A549 (cell line): Measurements from ENCODE around the gene GALNTL6.

Experiments used
- CEBPB ChIP-seq, 2 experiments: fragments of >200 bp in 1 of 2; sonication (Bioruptor Twin) in 1 of 2; formaldehyde crosslinking in 1 of 2; IDR thresholded peaks; 2 replicates each; pipeline ENCODE4 v1.6.1; 2012 to 2016
- CHD2 ChIP-seq: fragments of 150-350 bp; IDR thresholded peaks from 2 replicates; pipeline ENCODE4 v1.6.1; 2014; ENCODE audit warnings: low read length; ENCODE audit not compliant: partially characterized antibody
- EHMT2 ChIP-seq: fragments of 200-600 bp; sonication (generic); IDR thresholded peaks from 2 replicates; pipeline ENCODE4 v1.6.1; 2016; ENCODE audit warnings: antibody characterized with exemption, low read depth, mild to moderate bottlenecking, moderate library complexity
- EP300 ChIP-seq, 2 experiments: fragments of >200 bp; sonication (Bioruptor Twin); formaldehyde crosslinking; IDR thresholded peaks; 2 replicates in 1 of 2; 3 replicates in 1 of 2; pipeline ENCODE4 v1.6.1; 2016 to 2017
- HDAC2 ChIP-seq: fragments of 200-600 bp; sonication (generic); IDR thresholded peaks from 2 replicates; pipeline ENCODE4 v1.6.1; 2016
- KDM5A ChIP-seq: fragments of 200-600 bp; sonication (generic); IDR thresholded peaks from 2 replicates; pipeline ENCODE4 v1.6.1; 2016; ENCODE audit warnings: antibody characterized with exemption, mild to moderate bottlenecking
- MYC ChIP-seq: IDR thresholded peaks from 2 replicates; pipeline ENCODE4 v1.6.1; 2012; ENCODE audit warnings: mild to moderate bottlenecking, inconsistent platforms, low read length, improper control_type of control experiment, borderline replicate concordance
- POLR2A ChIP-seq: IDR thresholded peaks from 2 replicates; pipeline ENCODE4 v1.6.1; 2012; ENCODE audit warnings: mild to moderate bottlenecking, low read length
- ZFP36 ChIP-seq: fragments of 450-650 bp; IDR thresholded peaks from 2 replicates; pipeline ENCODE4 v1.6.1; 2014; ENCODE audit warnings: borderline replicate concordance; ENCODE audit not compliant: partially characterized antibody
- TF ChIP-seq, protein P1 (sequence below): fragments of >200 bp; sonication (Bioruptor Twin); formaldehyde crosslinking; IDR thresholded peaks from 3 replicates; pipeline ENCODE4 v1.5.1; 2016
- TF ChIP-seq, protein P2 (sequence below): fragments of 150-350 bp; IDR thresholded peaks from 2 replicates; pipeline ENCODE4 v1.6.1; 2014; ENCODE audit warnings: low read depth, mild to moderate bottlenecking, low read length

DNA sequence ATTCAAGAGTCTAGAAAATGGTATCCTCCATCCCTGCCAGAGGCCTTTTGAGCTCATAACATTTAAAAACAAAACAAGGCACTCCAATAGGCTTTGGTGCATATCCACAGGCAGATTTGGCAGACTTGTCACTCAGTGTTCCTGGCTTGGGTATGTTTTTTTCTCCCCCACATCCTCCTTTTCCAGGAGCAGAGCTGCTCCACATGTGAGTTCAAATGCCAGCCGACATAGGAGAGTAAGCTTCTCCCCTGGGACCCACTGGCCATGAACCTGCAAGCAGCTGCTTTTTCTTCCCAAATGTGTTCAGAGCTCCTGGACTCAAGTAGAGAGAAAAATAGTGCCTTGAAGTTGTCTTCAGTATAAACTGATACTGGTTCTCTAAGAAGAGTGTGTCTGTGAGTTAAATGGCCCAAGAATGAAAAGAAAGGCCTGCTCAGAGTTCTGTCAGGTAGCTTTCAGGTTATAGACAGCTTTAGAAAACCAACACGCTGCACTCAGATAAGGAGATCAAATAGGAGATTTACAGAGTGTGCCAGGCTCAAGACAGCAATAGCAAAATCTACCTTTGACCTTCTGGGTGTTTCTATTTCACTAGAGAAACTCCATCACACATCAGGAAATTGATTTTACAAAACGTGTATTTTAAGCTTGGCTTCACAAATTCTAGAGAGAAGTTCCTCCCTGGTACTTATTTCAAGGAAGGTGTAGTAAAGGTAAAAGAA, 1192.9 kb downstream of the GALNTL6 start:
- TF ChIP-seq, protein P1, sequence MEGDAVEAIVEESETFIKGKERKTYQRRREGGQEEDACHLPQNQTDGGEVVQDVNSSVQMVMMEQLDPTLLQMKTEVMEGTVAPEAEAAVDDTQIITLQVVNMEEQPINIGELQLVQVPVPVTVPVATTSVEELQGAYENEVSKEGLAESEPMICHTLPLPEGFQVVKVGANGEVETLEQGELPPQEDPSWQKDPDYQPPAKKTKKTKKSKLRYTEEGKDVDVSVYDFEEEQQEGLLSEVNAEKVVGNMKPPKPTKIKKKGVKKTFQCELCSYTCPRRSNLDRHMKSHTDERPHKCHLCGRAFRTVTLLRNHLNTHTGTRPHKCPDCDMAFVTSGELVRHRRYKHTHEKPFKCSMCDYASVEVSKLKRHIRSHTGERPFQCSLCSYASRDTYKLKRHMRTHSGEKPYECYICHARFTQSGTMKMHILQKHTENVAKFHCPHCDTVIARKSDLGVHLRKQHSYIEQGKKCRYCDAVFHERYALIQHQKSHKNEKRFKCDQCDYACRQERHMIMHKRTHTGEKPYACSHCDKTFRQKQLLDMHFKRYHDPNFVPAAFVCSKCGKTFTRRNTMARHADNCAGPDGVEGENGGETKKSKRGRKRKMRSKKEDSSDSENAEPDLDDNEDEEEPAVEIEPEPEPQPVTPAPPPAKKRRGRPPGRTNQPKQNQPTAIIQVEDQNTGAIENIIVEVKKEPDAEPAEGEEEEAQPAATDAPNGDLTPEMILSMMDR = no peak
- TF ChIP-seq KDM5A (no peak), ZFP36 (no peak), EP300 (IDR thresholded peaks at IDR 0.05) (no peak), CEBPB (IDR thresholded peaks at IDR 0.05) (no peak), POLR2A (no peak), MYC (no peak), HDAC2 (no peak), CHD2 (no peak), EHMT2 (no peak)
- TF ChIP-seq, protein P2, sequence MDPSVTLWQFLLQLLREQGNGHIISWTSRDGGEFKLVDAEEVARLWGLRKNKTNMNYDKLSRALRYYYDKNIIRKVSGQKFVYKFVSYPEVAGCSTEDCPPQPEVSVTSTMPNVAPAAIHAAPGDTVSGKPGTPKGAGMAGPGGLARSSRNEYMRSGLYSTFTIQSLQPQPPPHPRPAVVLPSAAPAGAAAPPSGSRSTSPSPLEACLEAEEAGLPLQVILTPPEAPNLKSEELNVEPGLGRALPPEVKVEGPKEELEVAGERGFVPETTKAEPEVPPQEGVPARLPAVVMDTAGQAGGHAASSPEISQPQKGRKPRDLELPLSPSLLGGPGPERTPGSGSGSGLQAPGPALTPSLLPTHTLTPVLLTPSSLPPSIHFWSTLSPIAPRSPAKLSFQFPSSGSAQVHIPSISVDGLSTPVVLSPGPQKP = no peak
